ENCODE results near the gene CDH4. TPM values are rescaled to one million over a fixed set of nuclear protein-coding genes. Genes with fewer than 3 reads are reported as not detected.

CDH4 gene
- total RNA-seq, 6 donors from 2014 or later = 0.20 to 1.0 (median 0.40) TPM; not detected in 1

- no peak for TF ChIP-seq EP300 (IDR thresholded peaks at IDR 0.05)
- TF ChIP-seq CTCF (IDR thresholded peaks at IDR 0.05) = no peak
- TF ChIP-seq POLR2A (IDR thresholded peaks at IDR 0.05) = no peak
- no peak for TF ChIP-seq POLR2AphosphoS5 (IDR thresholded peaks at IDR 0.05)
- H3K9me3 ChIP-seq = no peaks in the 10 kb centered on the region
- no peak overlapping the region for H3K4me3 ChIP-seq
- WGBS, 2 donors = 92 to 94% methylated on average over 18 to 19 of the region's 19 CpGs
- ATAC-seq (ENCODE audit: low FRiP score in 2 of 2) (no peak), DNase-seq (no peak)
- H3K27ac ChIP-seq = no peak overlapping the region
- H3K4me1 ChIP-seq = no peaks in the 10 kb centered on the region
- no peaks in the 10 kb centered on the region for H3K27me3 ChIP-seq
- no peaks in the 10 kb centered on the region for H3K36me3 ChIP-seq
These were observed 271.1 kb downstream of the CDH4 start for GRCh38 chr20:61523145-61523544.

GRCh38 chr20:61524951-61525666, 273.0 kb downstream of the CDH4 start:
- ATAC-seq (ENCODE audit: low FRiP score in 2 of 2) = no peak
- H3K27me3 ChIP-seq = no peaks in the 10 kb centered on the region
- no peak overlapping the region for H3K4me3 ChIP-seq
- H3K36me3 ChIP-seq = no peaks in the 10 kb centered on the region
- TF ChIP-seq POLR2AphosphoS5 (IDR thresholded peaks at IDR 0.05) (no peak), EP300 (IDR thresholded peaks at IDR 0.05) (no peak), POLR2A (IDR thresholded peaks at IDR 0.05) (no peak), CTCF (IDR thresholded peaks at IDR 0.05) (no peak)
- H3K27ac ChIP-seq = no peak overlapping the region
- 66 to 72% methylated on average over 10 to 13 of the region's 13 CpGs for WGBS, 2 donors
- DNase-seq = no peak
- no peaks in the 10 kb centered on the region for H3K9me3 ChIP-seq
- no peaks in the 10 kb centered on the region for H3K4me1 ChIP-seq

- Histone ChIP-seq H3K27me3 (no peaks in the 10 kb centered on the region), H3K36me3 (no peaks in the 10 kb centered on the region), H3K27ac (no peak overlapping the region), H3K4me1 (no peaks in the 10 kb centered on the region), H3K9me3 (no peaks in the 10 kb centered on the region), H3K4me3 (no peak overlapping the region)
- ATAC-seq (ENCODE audit: low FRiP score in 2 of 2) = no peak
- TF ChIP-seq POLR2A (IDR thresholded peaks at IDR 0.05) (no peak), CTCF (IDR thresholded peaks at IDR 0.05) (no peak), EP300 (IDR thresholded peaks at IDR 0.05) (no peak), POLR2AphosphoS5 (IDR thresholded peaks at IDR 0.05) (no peak)
- DNase-seq = no peak
- WGBS, 2 donors = 55 to 57% methylated on average over 19 to 21 of the region's 21 CpGs
These were observed 273.8 kb downstream of the CDH4 start for GRCh38 chr20:61525781-61526431.

GRCh38 chr20:61526907-61527306, 274.8 kb downstream of the CDH4 start:
- H3K9me3 ChIP-seq = no peaks in the 10 kb centered on the region
- no peak for ATAC-seq (ENCODE audit: low FRiP score in 2 of 2)
- no peak overlapping the region for H3K27ac ChIP-seq
- H3K27me3 ChIP-seq = no peaks in the 10 kb centered on the region
- no peak for DNase-seq
- H3K4me3 ChIP-seq = no peak overlapping the region
- H3K36me3 ChIP-seq = no peaks in the 10 kb centered on the region
- H3K4me1 ChIP-seq = no peaks in the 10 kb centered on the region
- WGBS, 2 donors = 93 to 95% methylated on average over 13 of the region's 13 CpGs
- TF ChIP-seq CTCF (IDR thresholded peaks at IDR 0.05) (no peak), POLR2AphosphoS5 (IDR thresholded peaks at IDR 0.05) (no peak), EP300 (IDR thresholded peaks at IDR 0.05) (no peak), POLR2A (IDR thresholded peaks at IDR 0.05) (no peak)

All from upper lobe of left lung (tissue), 6 donors.